Activated T-cell treated with anti-CD3 and anti-CD28 coated beads for 24 hours (primary cell): ENCODE data around the gene PTPRN2.

Source experiments
- DNase-seq: peaks from one replicate; pipeline ENCODE4 v3.0.0-alpha.2; 2020; ENCODE audit warnings: low read depth

PTPRN2 gene

DNA sequence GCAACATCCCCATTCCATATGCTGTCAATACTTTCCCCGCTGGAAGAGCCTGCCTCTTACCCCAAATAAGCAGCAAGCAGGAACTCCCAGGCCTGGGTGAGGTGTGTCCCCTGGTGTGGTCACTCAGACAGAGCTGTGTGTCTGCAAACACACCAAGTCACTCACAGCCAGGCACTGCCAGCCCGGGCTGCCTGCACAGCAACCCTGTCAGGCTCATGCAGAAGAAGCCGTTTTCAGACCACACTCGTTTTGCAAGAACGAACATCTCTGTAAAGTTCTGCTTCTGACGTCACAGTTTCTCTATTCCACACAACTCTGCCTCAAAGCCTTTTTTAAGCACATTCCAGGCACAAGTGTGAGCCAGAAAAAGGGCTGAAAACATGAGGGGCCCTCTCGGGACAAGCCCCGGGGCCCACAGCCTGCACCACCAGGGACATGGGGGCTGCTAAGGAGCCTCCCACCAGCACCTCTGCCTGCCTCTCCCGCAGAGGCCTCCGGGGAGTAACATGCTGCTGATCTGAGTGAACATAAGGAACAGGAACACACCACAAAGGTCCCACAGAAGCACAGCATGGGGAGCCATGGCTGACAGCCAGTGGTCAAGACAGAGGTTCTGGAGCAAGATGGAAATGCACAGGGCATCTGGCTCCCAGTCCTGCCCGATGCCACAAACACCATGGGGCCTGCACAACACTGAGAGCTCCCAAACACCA lies 11.4 kb downstream of the PTPRN2 start:
- no peak for DNase-seq

DNA sequence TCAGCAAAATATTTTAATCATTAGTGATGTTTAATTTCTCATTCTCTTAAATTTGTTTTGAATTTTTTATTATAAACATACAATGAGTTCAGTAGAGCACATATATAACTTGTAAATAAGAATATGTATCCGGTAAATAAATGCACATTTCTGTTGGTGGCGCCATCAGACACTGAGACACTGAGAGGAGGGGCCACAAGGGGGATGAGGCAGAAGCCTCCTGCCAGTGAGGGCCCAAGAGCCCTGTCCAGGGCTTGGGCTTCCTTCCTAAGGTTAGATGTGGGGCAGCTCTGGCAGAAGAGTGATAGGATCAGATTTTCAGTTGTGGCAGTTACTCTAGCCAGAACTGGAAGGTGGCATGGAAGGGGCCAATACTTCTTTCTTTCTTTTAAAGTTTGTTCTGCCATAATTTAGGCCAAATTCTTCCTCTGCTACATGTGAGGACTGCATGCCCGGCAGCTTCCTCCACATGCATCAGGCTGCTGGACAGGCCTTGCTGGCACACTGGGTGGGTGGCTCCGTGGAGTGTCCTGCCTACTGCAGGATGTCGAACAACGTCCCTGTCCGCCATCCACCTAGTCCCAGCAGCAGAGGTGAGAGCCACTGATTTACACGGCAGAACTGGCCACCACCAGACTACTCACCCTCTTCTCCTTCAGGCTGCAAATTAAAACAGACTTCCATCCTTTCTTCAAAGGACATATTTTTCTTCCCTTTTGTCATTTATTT lies 13.2 kb downstream of the PTPRN2 start:
- DNase-seq, result no peak

GRCh38 chr7:158573310-158573709 lies 14.3 kb downstream of the PTPRN2 start:
- no peak for DNase-seq

DNA sequence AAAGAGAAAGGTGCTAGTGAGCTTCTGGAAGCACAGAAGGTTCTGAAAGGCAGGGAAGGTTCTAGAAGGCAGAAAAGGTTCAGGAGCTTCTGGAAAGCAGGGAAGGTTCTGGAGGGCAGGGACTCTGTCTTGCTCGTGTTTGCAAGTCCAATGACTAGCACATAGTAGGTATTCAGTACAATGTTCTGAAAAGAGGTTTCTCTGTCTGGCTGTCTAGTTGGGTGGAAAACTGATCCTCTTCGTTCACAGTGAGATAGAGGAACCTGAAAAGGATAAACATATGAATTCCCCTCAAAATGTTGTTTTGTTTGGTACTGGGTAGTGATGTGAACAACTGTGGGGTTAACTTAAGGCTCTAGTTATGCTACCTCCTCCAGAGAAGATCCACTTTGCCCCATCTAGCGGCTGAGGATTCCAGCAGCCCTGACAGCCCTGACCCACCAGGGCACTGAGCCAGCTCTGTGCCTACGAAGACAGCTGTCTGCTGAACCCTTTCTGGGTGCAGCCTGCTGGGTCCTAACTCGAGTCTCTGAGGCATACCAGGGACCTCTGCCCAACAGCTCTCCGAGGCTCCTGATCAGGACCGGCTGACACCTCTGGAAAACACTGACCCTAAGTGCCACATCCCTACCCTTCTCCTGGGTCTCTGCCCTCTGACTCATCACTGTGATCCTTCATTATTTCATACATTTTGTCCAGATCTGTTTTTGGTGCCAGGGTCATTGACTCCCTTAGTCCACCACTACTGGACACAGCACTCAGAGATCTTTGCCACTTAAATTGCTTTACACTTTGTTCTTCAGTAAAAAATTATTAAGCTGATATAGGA lies 15.4 kb downstream of the PTPRN2 start:
- no peak for DNase-seq

- no peak for DNase-seq
Measured at GRCh38 chr7:158570449-158571170, 17.0 kb downstream of the PTPRN2 start.

- DNase-seq, result no peak
Measured at GRCh38 chr7:158569858-158570323, 17.7 kb downstream of the PTPRN2 start.

DNA sequence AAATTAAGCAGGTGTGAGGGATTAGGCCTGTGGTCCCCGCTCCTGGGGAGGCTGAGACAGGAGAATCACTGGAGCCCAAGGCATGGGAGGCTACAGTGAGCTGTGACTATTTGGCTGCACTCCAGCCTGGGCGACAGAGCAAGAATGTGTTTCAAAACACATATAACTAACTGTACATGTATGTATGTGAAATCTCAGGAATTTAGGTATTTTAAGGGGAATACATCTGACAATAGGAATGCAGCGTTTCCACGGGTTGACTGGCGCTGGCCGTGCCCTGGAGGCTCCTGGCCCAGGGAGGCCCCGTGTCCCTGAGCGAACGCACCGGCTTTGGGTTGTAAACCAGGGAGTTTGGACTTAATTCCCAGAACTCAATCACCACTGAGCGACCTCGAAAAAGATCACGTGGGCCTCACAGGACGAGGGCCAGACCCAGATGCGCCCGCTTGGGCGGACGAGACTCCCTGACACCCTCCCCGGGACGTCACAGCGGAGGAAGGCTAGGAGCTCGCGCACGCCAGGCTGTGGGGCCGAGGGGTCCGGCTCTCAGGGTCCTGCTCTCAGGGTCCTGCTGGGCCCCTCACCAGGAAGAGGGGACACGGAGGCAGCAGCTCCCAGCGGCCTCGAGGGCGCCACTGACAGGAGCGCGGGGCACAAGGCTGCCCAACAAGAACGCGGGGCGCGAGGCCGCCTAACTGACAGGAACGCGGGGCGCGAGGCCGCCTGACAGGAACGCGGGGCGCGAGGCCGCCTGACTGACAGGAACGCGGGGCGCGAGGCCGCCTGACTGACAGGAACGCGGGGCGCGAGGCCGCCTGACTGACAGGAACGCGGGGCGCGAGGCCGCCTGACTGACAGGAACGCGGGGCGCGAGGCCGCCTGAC lies 18.4 kb downstream of the PTPRN2 start:
- DNase-seq, result no peak

- no peak for DNase-seq
Measured at GRCh38 chr7:158567153-158567603, 20.4 kb downstream of the PTPRN2 start.

DNA sequence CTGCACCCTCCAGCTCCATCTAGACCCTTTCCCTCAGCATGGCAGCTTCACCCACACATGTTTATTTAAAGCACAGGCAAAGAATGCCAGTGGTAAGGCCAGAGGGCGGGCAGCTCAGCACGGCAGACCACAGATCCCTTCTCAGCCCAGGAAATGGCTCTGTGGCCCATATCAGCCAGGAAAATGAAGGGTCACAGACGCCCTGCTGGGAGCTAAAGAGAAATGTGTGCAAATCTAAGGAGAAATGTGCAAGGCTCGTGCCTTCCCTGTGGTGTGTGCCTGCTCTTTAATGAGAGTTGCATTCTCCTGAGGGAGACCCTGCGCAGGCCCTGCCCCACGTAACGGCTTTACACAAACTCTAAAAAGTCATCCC lies 23.0 kb downstream of the PTPRN2 start:
- no peak for DNase-seq

- DNase-seq, result no peak
Measured at GRCh38 chr7:158563911-158564662, 23.5 kb downstream of the PTPRN2 start.

DNA sequence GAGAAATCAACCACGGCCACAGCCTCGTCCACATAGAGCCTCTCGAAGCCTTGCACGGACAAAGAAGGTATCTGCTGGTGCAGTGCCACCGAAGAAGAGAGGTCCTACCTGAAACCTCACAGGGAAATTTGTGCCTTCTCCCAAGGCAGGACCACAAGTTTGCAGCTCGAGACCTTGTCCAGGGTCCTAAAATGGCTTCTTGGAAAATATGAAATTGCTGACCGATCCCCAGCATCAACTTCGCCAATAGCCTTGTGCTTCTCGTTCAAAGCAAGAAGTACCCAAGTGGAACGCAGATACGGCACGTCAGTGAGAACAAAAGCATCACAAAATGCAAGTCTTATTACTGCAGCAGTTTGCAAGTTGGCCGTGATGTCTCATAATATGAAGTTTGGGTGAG lies 24.6 kb downstream of the PTPRN2 start:
- DNase-seq, result no peak

- no peak for DNase-seq
Measured at GRCh38 chr7:158562517-158562916, 25.1 kb downstream of the PTPRN2 start.

DNA sequence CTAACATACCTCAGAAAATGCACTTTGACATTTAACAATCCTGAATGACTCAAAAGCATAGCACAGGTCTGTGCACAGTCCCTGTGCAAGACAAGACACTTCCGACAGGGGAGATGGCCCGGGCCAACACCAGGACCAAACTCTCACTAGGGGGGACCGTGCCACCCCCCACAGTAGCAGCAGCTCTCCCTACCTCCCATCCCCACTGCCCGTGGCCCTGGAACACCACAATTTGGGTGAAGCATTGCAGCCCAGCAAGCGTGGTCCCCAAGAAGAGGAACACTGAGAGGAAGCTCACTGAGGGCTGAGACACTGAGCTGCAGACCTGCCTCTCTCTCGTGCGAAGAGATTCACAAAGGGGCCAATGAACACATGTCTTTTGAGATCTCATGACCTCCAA lies 26.0 kb downstream of the PTPRN2 start:
- no peak for DNase-seq

GRCh38 chr7:158560386-158560785 lies 27.2 kb downstream of the PTPRN2 start:
- no peak for DNase-seq

GRCh38 chr7:158559356-158559755 lies 28.3 kb downstream of the PTPRN2 start:
- DNase-seq, result no peak

DNA sequence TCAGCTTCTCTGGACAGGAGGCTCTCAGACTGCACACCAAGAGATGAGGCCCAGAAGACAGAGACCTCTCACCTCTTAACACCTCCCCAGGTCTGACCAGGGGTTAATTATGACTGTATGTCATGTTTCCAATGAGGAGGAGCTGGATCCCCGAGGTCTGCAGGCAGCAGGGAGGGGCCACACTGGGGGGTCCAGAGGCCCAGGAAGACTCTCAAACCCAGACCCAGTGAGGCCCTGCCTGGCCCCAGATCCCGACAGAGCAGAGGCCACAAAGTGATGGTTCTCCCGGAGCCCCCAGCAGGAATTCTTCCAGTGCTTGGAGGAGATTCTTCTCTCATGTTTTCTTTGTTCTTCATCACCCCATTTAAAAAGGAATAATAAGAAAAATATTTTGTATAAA lies 28.8 kb downstream of the PTPRN2 start:
- no peak for DNase-seq

DNA sequence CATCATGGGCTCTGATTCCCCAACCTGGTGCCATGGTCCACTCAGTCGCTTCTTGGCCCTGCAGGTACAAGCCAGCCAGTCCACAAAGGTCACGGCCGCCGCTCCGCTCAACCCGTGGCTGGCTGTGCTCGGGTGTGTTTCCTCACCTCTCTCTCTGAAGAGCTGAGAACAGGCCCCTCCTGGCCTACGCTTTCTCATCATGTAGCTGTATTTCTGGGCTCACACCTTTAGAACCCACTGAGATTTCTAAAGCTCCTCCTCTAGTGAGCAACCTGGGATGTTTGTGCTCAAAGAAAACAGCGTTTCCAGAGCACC lies 30.2 kb downstream of the PTPRN2 start:
- DNase-seq, result no peak

DNA sequence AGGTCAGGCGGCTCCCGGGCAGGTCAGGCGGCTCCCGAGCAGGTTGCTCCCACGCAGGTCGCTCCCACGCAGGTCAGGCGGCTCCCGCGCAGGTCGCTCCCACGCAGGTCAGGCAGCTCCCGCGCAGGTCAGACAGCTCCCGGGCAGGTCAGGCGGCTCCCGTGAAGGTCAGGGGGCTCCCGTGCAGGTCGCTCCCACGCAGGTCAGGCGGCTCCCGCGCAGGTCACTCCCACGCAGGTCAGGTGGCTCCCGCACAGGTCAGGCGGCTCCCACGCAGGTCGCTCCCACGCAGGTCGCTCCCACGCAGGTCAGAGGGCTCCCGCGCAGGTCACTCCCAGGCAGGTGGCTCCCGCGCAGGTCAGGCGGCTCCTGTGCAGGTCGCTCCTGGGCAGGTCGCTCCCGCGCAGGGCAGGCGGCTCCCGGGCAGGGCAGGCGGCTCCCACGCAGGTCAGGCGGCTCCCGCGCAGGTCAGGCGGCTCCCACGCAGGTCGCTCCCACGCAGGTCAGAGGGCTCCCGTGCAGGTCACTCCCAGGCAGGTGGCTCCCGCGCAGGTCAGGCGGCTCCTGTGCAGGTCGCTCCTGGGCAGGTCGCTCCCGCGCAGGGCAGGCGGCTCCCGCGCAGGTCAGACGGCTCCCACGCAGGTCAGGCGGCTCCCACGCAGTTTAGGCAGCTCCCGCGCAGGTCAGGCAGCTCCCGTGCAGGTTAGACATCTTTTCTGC lies 30.7 kb downstream of the PTPRN2 start:
- DNase-seq, result no peak

- no peak for DNase-seq
Measured at GRCh38 chr7:158555034-158555520, 32.5 kb downstream of the PTPRN2 start.
